ENCODE measurements around the gene MRPL18. TPM values are rescaled to one million over a fixed set of nuclear protein-coding genes. Genes with fewer than 3 reads are reported as not detected.

MRPL18 gene
- total RNA-seq, 6 experiments from 2014 or later = 74.1 to 93.6 (median 81.4) TPM

DNA sequence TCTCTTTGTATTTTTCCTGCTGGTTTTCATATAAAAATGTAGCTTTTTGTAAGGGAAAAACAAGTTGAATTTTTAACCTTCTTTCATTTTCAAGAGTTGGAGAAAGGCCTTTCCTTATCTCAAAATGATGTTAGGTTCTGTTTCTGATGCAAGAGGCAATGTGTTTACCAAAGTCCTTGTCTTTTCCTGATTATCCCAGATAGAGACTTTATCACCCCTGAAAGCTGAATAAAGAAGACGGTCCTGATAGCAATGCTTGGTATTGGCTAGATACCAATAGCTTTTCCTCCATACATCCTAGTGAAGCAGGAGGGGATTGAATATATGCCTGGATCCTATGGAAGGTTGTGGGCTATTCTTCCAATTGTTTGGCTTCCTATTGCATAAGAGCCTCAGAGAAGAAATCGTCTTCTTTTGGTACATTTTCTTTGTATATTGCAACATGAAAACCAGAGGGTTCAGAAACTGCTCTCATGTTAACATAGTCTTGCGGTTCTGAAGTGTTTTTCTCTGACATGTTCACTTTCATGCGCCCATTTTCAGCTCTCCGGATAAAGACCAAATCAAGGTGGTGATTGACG is 15.3 kb downstream of the MRPL18 start:
- Mint-ChIP-seq H3K36me3 (ENCODE audit: low read depth) (no peaks in the 10 kb centered on the region), H3K27me3 (ENCODE audit: insufficient read depth) (no peaks in the 10 kb centered on the region), H3K4me1 (ENCODE audit: low read depth) (no peaks in the 10 kb centered on the region), H3K9me3 (no peaks in the 10 kb centered on the region), H3K27ac (no peak overlapping the region), H3K4me3 (no peak overlapping the region)
- TF ChIP-seq, protein P1, sequence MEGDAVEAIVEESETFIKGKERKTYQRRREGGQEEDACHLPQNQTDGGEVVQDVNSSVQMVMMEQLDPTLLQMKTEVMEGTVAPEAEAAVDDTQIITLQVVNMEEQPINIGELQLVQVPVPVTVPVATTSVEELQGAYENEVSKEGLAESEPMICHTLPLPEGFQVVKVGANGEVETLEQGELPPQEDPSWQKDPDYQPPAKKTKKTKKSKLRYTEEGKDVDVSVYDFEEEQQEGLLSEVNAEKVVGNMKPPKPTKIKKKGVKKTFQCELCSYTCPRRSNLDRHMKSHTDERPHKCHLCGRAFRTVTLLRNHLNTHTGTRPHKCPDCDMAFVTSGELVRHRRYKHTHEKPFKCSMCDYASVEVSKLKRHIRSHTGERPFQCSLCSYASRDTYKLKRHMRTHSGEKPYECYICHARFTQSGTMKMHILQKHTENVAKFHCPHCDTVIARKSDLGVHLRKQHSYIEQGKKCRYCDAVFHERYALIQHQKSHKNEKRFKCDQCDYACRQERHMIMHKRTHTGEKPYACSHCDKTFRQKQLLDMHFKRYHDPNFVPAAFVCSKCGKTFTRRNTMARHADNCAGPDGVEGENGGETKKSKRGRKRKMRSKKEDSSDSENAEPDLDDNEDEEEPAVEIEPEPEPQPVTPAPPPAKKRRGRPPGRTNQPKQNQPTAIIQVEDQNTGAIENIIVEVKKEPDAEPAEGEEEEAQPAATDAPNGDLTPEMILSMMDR (IDR thresholded peaks at IDR 0.05) = no peak
- no peak for DNase-seq

DNA sequence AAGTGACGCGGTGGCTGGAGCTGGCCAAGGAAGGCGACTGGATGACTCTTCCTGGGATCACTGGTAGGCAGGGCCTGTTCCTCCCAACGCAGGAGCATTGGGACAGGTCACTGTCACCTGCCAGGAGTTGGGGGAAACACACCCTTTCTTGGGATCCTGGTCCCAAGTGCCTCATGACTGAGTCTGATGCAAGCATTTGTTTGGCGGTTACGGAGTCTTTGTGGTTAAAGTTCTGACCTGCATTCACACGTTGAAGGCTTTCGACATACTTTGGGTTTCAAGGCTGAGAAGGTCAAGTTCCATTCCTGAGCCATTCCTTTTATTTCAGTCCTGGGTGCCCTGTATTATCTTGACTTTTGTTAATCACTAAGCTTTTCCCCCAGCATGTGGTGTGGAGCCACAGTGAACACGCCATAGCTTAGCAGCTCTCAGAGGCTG is 15.8 kb downstream of the MRPL18 start:
- Mint-ChIP-seq H3K27ac (no peak overlapping the region), H3K4me1 (ENCODE audit: low read depth) (no peaks in the 10 kb centered on the region), H3K27me3 (ENCODE audit: insufficient read depth) (no peaks in the 10 kb centered on the region), H3K4me3 (no peak overlapping the region), H3K9me3 (no peaks in the 10 kb centered on the region), H3K36me3 (ENCODE audit: low read depth) (no peaks in the 10 kb centered on the region)
- no peak for DNase-seq
- TF ChIP-seq, protein P1 (IDR thresholded peaks at IDR 0.05) = no peak

DNA sequence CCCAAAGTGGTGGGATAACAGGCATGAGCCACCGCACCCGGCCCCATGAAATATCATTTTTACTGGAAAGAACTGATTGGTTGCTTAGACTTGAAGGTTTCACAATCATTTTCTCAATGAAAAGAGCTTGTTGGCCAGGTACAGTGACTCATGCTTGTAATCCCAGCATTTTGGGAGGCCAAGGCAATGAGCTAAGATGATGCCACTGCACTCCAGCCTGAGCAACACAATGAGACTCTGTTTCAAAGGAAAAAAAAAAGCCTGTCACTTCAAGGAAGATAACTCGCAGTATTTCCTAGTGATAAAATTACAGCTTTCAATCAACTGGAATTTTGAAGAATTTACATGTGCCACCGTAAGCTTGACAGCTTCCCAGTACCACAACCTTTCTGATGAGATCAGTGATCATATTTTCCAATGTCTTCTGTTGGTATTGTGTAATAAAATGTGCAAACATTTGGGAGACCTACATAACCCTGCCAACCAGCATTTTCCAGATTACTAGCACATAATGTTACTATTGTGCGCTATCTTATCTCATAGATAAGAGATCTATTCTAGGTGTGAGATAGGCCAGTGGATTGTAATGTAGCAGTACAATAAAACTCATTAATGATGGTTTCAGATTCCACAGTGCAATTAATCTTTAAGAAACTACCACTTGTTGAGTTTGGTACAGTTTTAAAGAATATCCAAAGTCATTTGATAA is 17.0 kb downstream of the MRPL18 start:
- H3K9me3 Mint-ChIP-seq = no peaks in the 10 kb centered on the region
- H3K4me1 Mint-ChIP-seq (ENCODE audit: low read depth) = no peaks in the 10 kb centered on the region
- H3K4me3 Mint-ChIP-seq = no peak overlapping the region
- H3K27ac Mint-ChIP-seq = no peak overlapping the region
- TF ChIP-seq, protein P1 (IDR thresholded peaks at IDR 0.05) = no peak
- DNase-seq = no peak
- no peaks in the 10 kb centered on the region for H3K27me3 Mint-ChIP-seq (ENCODE audit: insufficient read depth)
- no peaks in the 10 kb centered on the region for H3K36me3 Mint-ChIP-seq (ENCODE audit: low read depth)

DNA sequence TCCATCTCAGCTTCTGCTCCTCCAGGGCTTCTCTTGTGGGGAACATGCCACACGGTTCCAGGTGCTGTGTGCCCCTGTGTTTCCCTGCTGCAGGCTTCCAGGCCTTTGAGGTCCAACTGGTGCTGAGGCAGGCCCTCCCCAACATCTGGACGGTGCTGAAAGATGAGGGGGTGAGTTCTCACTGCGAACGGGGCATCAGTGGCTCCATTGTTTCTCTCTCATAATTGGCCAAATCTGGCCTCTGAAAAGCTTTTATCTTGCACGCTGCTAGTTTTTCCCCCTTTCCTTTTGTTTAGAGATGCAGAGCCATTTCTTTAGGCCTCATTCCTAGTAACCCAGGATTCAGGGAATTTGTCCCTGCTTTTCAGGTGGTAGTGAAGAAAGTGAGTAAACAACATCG is 18.4 kb downstream of the MRPL18 start:
- DNase-seq = no peak
- H3K9me3 Mint-ChIP-seq = no peaks in the 10 kb centered on the region
- no peak overlapping the region for H3K4me3 Mint-ChIP-seq
- TF ChIP-seq, protein P1 (IDR thresholded peaks at IDR 0.05) = no peak
- H3K27me3 Mint-ChIP-seq (ENCODE audit: insufficient read depth) = no peaks in the 10 kb centered on the region; the same call in 1 of the 2 replicates
- H3K27ac Mint-ChIP-seq = no peak overlapping the region
- H3K36me3 Mint-ChIP-seq (ENCODE audit: low read depth) = no peaks in the 10 kb centered on the region
- H3K4me1 Mint-ChIP-seq (ENCODE audit: low read depth) = no peaks in the 10 kb centered on the region

DNA sequence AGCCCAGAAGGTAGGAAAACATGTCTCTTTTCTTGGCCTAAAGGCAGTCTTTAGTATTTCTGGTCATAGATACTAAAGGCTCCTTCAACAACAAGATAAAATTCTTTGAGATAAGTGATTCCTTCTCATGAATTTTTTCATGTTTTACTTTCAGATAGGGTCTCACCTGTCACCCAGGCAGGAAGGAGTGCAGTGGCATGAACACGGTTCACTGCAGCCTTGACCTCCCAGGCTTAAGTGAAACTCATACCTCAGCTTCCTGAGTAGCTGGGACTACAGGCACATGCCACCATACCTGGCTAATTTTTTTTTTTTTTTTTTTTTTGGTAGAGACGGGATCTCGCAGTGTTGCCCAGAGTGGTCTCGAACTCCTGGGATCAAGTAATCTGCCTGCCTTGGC is 18.9 kb downstream of the MRPL18 start:
- DNase-seq = no peak
- no peak overlapping the region for H3K27ac Mint-ChIP-seq
- H3K4me3 Mint-ChIP-seq = no peak overlapping the region
- TF ChIP-seq, protein P1 (IDR thresholded peaks at IDR 0.05) = no peak
- no peaks in the 10 kb centered on the region for H3K9me3 Mint-ChIP-seq
- peaks cover 1% of the 10 kb centered on the region for H3K27me3 Mint-ChIP-seq (ENCODE audit: insufficient read depth)
- no peaks in the 10 kb centered on the region for H3K36me3 Mint-ChIP-seq (ENCODE audit: low read depth)
- no peaks in the 10 kb centered on the region for H3K4me1 Mint-ChIP-seq (ENCODE audit: low read depth)
